Keratinocyte (primary cell): Measurements from ENCODE around the gene NLK.

Source experiments
- EZH2 ChIP-seq: IDR thresholded peaks from one replicate; pipeline ENCODE4 v1.6.1; 2012; ENCODE audit warnings: inconsistent platforms, mild to moderate bottlenecking, low read length, moderate library complexity
- TF ChIP-seq, protein P1 (sequence below), 3 experiments: IDR thresholded peaks in 1 of 3; conservative IDR thresholded peaks in 1 of 3; optimal IDR thresholded peaks in 1 of 3; 2 replicates in 2 of 3; 3 replicates in 1 of 3; pipeline versions ENCODE3 to v1.5.1; 2011; ENCODE audit warnings: low read length in 3 of 3, mild to moderate bottlenecking in 3 of 3, moderate library complexity in 2 of 3, control low read depth in 1 of 3, inconsistent platforms in 1 of 3; ENCODE audit not compliant: insufficient read depth in 2 of 3; ENCODE audit errors: extremely low read depth in 1 of 3

DNA sequence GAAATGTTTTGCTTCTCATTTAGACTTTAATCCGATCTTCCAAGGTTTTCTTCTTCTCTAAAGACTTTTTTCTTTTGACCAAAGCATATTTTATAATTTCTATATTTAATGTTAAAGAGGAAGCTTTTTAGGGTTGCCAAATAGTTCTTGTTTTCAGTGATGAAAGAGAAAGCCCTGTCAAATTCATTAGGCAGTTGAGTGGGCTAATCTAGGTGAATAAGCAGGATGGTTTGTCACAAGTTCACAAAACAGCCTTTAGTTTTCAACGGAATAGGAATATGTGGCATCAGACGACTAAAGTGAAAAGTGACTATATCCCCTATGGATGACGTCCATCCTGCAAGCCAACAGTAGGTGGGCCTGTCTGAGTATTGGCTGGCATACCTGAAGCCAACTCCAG is 118.8 kb downstream of the NLK start:
- TF ChIP-seq, protein P1, sequence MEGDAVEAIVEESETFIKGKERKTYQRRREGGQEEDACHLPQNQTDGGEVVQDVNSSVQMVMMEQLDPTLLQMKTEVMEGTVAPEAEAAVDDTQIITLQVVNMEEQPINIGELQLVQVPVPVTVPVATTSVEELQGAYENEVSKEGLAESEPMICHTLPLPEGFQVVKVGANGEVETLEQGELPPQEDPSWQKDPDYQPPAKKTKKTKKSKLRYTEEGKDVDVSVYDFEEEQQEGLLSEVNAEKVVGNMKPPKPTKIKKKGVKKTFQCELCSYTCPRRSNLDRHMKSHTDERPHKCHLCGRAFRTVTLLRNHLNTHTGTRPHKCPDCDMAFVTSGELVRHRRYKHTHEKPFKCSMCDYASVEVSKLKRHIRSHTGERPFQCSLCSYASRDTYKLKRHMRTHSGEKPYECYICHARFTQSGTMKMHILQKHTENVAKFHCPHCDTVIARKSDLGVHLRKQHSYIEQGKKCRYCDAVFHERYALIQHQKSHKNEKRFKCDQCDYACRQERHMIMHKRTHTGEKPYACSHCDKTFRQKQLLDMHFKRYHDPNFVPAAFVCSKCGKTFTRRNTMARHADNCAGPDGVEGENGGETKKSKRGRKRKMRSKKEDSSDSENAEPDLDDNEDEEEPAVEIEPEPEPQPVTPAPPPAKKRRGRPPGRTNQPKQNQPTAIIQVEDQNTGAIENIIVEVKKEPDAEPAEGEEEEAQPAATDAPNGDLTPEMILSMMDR (optimal IDR thresholded peaks at IDR 0.05 in 1 of 3, IDR thresholded peaks at IDR 0.05 in 1 of 3, conservative IDR thresholded peaks at IDR 0.05 in 1 of 3; ENCODE audit: extremely low read depth in 1 of 3, insufficient read depth in 2 of 3, low read length in 3 of 3): no peak
- no peak for TF ChIP-seq EZH2
